Fibroblast of lung (primary cell): Measurements from ENCODE around the gene CATSPERD.

Experiments used
- CTCF ChIP-seq, 2 donors: IDR thresholded peaks in 1 of 2; conservative IDR thresholded peaks in 1 of 2; 1 replicate in 1 of 2; 2 replicates in 1 of 2; pipeline ENCODE4 v1.5.1; 2011 to 2012; ENCODE audit warnings: low read length in 2 of 2, control low read depth in 1 of 2, inconsistent platforms in 1 of 2, low read depth in 1 of 2, mild to moderate bottlenecking in 1 of 2
- EZH2 ChIP-seq: IDR thresholded peaks from 2 replicates; pipeline ENCODE4 v1.5.1; 2012; ENCODE audit warnings: low read length, control low read depth, mild to moderate bottlenecking; ENCODE audit errors: missing control alignments

DNA sequence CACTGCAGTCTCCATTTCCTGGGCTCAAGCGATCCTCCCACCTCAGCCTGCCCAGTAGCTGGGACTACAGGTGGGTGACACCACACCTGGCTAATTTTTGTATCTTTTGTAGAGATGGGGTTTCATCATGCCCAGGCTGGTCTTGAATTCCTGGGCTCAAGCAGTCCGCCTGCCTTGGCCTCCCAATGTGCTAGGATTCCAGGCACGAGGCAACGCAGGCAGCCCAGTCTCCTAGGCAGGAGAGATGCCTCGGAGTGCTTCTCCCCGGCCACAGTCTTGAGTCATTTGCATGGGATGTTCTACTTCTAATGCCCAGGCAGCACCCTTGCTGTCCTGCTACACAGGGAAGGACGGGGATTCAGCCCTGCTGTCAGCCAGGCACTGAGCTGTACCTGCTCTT is 48.8 kb upstream of the CATSPERD start:
- TF ChIP-seq CTCF (conservative IDR thresholded peaks at IDR 0.05 in 1 of 2, IDR thresholded peaks at IDR 0.05 in 1 of 2; ENCODE audit: low read depth in 1 of 2, low read length in 2 of 2) (no peak), EZH2 (no peak)
